ENCODE measurements around the gene POLR2L.

DNA sequence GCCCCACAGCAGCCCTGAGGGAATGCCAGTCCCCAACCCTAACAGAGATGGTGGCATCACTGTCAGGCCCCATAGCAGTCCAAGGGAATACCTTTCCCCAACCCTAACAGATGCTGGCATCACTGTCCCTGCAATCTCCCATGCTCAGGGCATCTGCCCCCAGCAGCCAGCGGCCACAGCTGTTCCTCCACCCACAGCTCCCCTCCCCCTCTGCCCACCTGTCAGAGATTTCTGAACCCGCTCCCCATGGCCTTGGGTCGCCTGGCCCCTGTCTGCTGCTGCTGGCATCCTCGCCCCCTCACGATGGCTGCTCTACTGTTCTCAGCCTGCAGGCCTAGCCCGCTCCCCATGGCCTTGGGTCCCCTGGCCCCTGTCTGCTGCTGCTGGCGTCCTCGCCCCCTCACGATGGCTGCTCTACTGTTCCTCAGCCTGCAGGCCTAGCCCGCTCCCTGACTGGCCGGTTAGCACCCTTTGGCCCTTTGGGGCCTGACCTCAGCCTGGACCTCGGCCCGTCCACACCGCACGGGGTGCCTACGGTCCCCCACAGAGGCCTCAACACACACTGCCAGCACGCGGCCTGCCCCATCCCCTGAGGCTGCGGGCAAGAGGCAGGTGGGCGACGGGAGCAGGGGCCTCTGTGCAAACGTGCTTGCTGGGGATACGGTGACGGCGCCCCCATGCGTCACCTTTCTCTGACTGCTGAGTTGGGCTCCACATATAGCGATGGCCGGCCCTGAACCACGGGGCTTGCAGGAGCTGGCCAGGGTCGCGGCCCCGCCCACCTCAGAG is 47.6 kb upstream of the POLR2L start:
- TF ChIP-seq, protein P1, sequence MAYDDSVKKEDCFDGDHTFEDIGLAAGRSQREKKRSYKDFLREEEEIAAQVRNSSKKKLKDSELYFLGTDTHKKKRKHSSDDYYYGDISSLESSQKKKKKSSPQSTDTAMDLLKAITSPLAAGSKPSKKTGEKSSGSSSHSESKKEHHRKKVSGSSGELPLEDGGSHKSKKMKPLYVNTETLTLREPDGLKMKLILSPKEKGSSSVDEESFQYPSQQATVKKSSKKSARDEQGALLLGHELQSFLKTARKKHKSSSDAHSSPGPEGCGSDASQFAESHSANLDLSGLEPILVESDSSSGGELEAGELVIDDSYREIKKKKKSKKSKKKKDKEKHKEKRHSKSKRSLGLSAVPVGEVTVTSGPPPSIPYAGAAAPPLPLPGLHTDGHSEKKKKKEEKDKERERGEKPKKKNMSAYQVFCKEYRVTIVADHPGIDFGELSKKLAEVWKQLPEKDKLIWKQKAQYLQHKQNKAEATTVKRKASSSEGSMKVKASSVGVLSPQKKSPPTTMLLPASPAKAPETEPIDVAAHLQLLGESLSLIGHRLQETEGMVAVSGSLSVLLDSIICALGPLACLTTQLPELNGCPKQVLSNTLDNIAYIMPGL (CRISPR knock-in tag; IDR thresholded peaks at IDR 0.05; ENCODE audit: borderline replicate concordance in 1 of 2, low read depth in 1 of 2) = no peak
- TF ChIP-seq PCBP1 (IDR thresholded peaks at IDR 0.05; ENCODE audit: borderline replicate concordance, low read depth, low read length) (no peak), ETV5 (CRISPR knock-in tag; IDR thresholded peaks at IDR 0.05; ENCODE audit: borderline replicate concordance) (no peak), FOXM1 (CRISPR knock-in tag; IDR thresholded peaks at IDR 0.05) (no peak), HDAC6 (IDR thresholded peaks at IDR 0.05; ENCODE audit: low read depth, low read length) (no peak), ZSCAN29 (CRISPR knock-in tag; conservative IDR thresholded peaks at IDR 0.05) (no peak)
- TF ChIP-seq, protein P2, sequence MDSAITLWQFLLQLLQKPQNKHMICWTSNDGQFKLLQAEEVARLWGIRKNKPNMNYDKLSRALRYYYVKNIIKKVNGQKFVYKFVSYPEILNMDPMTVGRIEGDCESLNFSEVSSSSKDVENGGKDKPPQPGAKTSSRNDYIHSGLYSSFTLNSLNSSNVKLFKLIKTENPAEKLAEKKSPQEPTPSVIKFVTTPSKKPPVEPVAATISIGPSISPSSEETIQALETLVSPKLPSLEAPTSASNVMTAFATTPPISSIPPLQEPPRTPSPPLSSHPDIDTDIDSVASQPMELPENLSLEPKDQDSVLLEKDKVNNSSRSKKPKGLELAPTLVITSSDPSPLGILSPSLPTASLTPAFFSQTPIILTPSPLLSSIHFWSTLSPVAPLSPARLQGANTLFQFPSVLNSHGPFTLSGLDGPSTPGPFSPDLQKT (CRISPR knock-in tag; IDR thresholded peaks at IDR 0.05; ENCODE audit: borderline replicate concordance) = no peak
